TTC549 (cell line): ENCODE results near the gene C5AR2.
"Not testable (repeated sequence)": the region's sequence is repeated elsewhere in the genome, so short reads cannot be mapped to it uniquely, and the experiment has no call there.

Experiments
- FAIRE-seq: peaks from 2 replicates; lab custom pipeline; 2012; peaks lifted over from hg19 to GRCh38; lab: Jason Lieb, UNC

C5AR2 gene

GRCh38 chr19:47363758-47364531, 32.0 kb downstream of the C5AR2 start:
- FAIRE-seq = no peak

GRCh38 chr19:47365455-47365854, 33.5 kb downstream of the C5AR2 start:
- FAIRE-seq = not testable (repeated sequence)

- no peak for FAIRE-seq
Observed at GRCh38 chr19:47370045-47370611, 38.2 kb downstream of the C5AR2 start.

- FAIRE-seq = no peak
Observed at GRCh38 chr19:47371261-47371660, 39.3 kb downstream of the C5AR2 start.

GRCh38 chr19:47372603-47373002, 40.6 kb downstream of the C5AR2 start:
- FAIRE-seq = no peak

GRCh38 chr19:47373246-47374240, 41.6 kb downstream of the C5AR2 start:
- no peak for FAIRE-seq

GRCh38 chr19:47374876-47375693, 43.1 kb downstream of the C5AR2 start:
- no peak for FAIRE-seq

- no peak for FAIRE-seq
Observed at GRCh38 chr19:47375694-47376588, 44.0 kb downstream of the C5AR2 start.

GRCh38 chr19:47376589-47377144, 44.7 kb downstream of the C5AR2 start:
- FAIRE-seq = no peak

GRCh38 chr19:47377208-47377701, 45.3 kb downstream of the C5AR2 start:
- no peak for FAIRE-seq

- no peak for FAIRE-seq
Observed at GRCh38 chr19:47377801-47378200, 45.8 kb downstream of the C5AR2 start.

- FAIRE-seq = no peak
Observed at GRCh38 chr19:47378246-47378645, 46.3 kb downstream of the C5AR2 start.

- FAIRE-seq = no peak
Observed at GRCh38 chr19:47379381-47379938, 47.5 kb downstream of the C5AR2 start.

- FAIRE-seq = no peak
Observed at GRCh38 chr19:47380559-47380958, 48.6 kb downstream of the C5AR2 start.

- FAIRE-seq = no peak
Observed at GRCh38 chr19:47381121-47381520, 49.1 kb downstream of the C5AR2 start.

- no peak for FAIRE-seq
Observed at GRCh38 chr19:47381653-47382279, 49.8 kb downstream of the C5AR2 start.

GRCh38 chr19:47383890-47384289, 51.9 kb downstream of the C5AR2 start:
- FAIRE-seq = not testable (repeated sequence)

GRCh38 chr19:47384533-47384932, 52.6 kb downstream of the C5AR2 start:
- not testable (repeated sequence) for FAIRE-seq

GRCh38 chr19:47386582-47386981, 54.6 kb downstream of the C5AR2 start:
- FAIRE-seq = not testable (repeated sequence)
